Upper lobe of right lung (tissue), 1 donor: ENCODE measurements around the gene EPDR1. TPM values are rescaled to one million over a fixed set of nuclear protein-coding genes. Genes with fewer than 3 reads are reported as not detected.

Experiments
- ATAC-seq: fragments of 200-7000 bp; cut with Tn5 transposase; one replicate; pipeline ENCODE4 v1.9.1; 2020; ENCODE audit warnings: mild to moderate bottlenecking, moderate library complexity
- DNase-seq: peaks from one replicate; pipeline ENCODE4 v3.0.0-alpha.2; 2020
- H3K27ac ChIP-seq: fragments of 200-600 bp; one replicate; pipeline ENCODE4 v1.8.0; 2022
- H3K27me3 ChIP-seq: fragments of 200-600 bp; one replicate; pipeline ENCODE4 v1.8.0; 2022; ENCODE audit warnings: mild to moderate bottlenecking
- H3K36me3 ChIP-seq: fragments of 200-600 bp; one replicate; pipeline ENCODE4 v1.8.0; 2022
- H3K4me1 ChIP-seq: fragments of 200-600 bp; one replicate; pipeline ENCODE4 v1.8.0; 2022
- H3K4me3 ChIP-seq: fragments of 200-600 bp; one replicate; pipeline ENCODE4 v1.8.0; 2022; ENCODE audit warnings: mild to moderate bottlenecking
- H3K9me3 ChIP-seq: fragments of 200-600 bp; one replicate; pipeline ENCODE4 v1.8.0; 2022
- CTCF ChIP-seq: fragments of 200-600 bp; IDR thresholded peaks from one replicate; pipeline ENCODE4 v1.8.0; 2022; ENCODE audit warnings: antibody characterized with exemption
- intact Hi-C: fragments of 100-400 bp; cut with DNase I; formaldehyde crosslinking; loops from one replicate; pipeline ENCODE4 v1.11.0; 2022
- total RNA-seq: library from RNA; stranded (reverse); fragmentation: NEBNext Ultra II Directional; extraction: Animal tissue kit (Norgen Biotek cat#: 25700); gene quantifications from one replicate; pipeline ENCODE4 v1.2.1, GENCODE V29; 2021
- donor health status: DM: no; HTN: yes; CAD: no; lungs with severe emphysema.

The EPDR1 gene
- total RNA-seq, 1 donor from 2014 or later = 70.3 TPM

DNA sequence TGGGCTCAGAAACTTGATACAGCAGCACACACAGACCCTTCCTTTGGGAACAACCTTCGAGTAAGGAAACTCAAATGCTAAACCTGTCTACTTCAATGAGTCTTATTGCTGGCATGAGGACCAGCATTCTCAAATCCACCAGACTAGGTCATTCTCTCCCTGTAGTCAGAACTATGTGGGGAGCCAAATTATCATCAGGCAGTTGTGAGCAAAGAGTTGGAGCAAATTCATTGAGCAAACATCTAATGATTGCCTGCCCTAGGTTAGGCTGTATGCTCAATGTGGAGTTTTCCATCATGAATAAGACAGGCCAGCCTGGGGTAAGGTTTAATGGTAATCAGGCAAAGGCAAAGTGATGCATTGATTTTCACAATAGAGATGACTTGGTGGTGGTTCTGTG is 3.6 kb downstream of the EPDR1 start:
- Histone ChIP-seq H3K4me1 (peaks cover 6% of the 10 kb centered on the region), H3K9me3 (no peaks in the 10 kb centered on the region), H3K27ac (no peak overlapping the region), H3K4me3 (no peak overlapping the region), H3K36me3 (no peaks in the 10 kb centered on the region), H3K27me3 (no peaks in the 10 kb centered on the region)
- no peak for DNase-seq
- intact Hi-C loops = no loop called here
- ATAC-seq = no peak
- no peak for TF ChIP-seq CTCF

DNA sequence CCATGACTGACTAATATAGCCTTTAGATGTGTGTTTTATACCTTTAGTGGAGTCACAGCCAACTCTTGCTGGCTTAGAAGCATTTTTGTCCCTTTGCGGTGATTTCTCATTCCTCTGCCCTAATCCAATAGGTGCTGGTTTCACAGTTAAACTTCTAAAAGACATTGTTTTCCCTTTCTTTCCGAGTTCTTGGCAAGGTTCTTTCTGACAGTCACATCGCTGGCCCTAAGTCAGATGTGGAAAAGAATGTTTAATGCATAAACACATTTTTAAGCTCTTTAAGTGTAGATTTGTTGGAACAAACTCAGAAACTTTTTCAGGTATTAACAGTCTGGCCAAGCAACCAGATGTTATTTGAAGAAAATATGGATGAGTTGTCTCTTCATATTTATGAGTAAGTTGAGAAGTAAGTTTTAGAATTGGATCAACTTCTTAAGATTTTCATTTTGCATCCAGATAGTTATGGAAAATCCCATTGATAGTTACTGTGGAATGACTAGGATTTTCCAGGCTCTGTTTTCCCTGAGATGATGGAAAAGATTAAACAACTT is 4.1 kb downstream of the EPDR1 start:
- Histone ChIP-seq H3K27me3 (no peaks in the 10 kb centered on the region), H3K4me1 (peaks cover 10% of the 10 kb centered on the region), H3K27ac (no peak overlapping the region), H3K9me3 (no peaks in the 10 kb centered on the region), H3K4me3 (no peak overlapping the region), H3K36me3 (no peaks in the 10 kb centered on the region)
- intact Hi-C loops = no loop called here
- ATAC-seq (no peak), DNase-seq (no peak)
- no peak for TF ChIP-seq CTCF

GRCh38 chr7:37925620-37926019 is 5.2 kb downstream of the EPDR1 start:
- peaks cover 10% of the 10 kb centered on the region for H3K4me1 ChIP-seq
- intact Hi-C loops = no loop called here
- no peak overlapping the region for H3K4me3 ChIP-seq

DNA sequence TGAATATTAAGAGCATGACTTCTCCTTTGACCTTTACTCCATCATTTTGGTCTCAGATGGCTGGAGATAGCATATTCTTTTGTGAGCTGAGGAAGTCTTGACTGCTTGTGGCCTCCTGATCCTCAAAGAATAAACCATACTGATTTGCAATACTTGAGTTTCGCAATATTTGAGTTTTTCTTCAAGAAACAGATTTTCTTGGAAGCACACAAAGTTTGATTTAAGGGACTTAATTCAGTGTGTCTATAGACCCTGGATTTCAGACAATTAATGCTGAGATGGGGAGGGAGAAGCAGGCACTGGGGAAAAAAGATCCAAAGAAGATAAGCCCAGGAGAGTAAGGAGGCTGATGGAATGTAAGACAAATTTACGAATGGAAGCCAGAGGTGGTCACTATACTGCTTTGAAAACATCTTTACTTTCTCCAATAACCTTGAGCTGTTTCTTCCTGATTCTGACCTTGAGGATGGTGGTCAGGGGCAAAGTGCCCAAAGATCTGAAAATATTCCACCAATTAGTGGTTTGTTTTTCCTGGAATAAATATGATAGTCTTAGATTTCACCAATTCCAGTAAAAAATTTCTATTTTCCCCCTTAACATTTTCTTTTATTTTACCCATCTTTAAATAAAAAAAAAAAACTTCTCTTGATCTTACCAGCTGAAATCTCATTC is 7.5 kb downstream of the EPDR1 start:
- H3K27ac ChIP-seq = no peak overlapping the region
- no peak overlapping the region for H3K4me3 ChIP-seq
- H3K27me3 ChIP-seq = no peaks in the 10 kb centered on the region
- DNase-seq = no peak
- no peaks in the 10 kb centered on the region for H3K9me3 ChIP-seq
- intact Hi-C loops = no loop called here
- no peak for TF ChIP-seq CTCF
- H3K4me1 ChIP-seq = peaks cover 10% of the 10 kb centered on the region
- no peak for ATAC-seq
- H3K36me3 ChIP-seq = no peaks in the 10 kb centered on the region

More at GRCh38 chr7:37925620-37926019, 5.2 kb downstream of the EPDR1 start:
- no peaks in the 10 kb centered on the region for H3K27me3 ChIP-seq
- H3K27ac ChIP-seq = no peak overlapping the region
- H3K9me3 ChIP-seq = no peaks in the 10 kb centered on the region
- no peaks in the 10 kb centered on the region for H3K36me3 ChIP-seq
- no peak for DNase-seq
- no peak for TF ChIP-seq CTCF
- no peak for ATAC-seq

DNA sequence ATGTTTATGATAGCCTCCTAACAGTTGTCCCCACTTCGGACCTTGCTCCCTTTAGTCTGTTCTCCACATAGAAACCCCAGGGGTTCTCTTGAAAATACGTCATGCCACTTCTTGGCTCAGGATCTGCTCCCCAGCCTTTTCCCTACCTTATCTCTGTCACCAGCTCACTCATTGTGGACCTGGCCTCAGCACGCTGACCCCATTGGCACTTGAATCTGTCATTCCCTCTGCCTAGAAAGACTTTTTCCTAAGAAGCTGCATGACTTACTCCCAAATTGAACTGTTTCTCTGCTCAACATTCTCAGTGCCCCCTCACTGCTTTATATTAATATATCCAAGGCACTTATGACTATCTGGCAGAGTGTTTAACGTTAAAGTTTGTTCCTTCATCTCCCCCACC is 8.4 kb downstream of the EPDR1 start:
- peaks cover 10% of the 10 kb centered on the region for H3K4me1 ChIP-seq
- H3K9me3 ChIP-seq = no peaks in the 10 kb centered on the region
- intact Hi-C loops = no loop called here
- H3K27ac ChIP-seq = no peak overlapping the region
- no peak overlapping the region for H3K4me3 ChIP-seq
- TF ChIP-seq CTCF = no peak
- ATAC-seq (no peak), DNase-seq (no peak)
- H3K27me3 ChIP-seq = no peaks in the 10 kb centered on the region
- H3K36me3 ChIP-seq = no peaks in the 10 kb centered on the region
